ENCODE data around the gene DYSF.

Gene DYSF

DNA sequence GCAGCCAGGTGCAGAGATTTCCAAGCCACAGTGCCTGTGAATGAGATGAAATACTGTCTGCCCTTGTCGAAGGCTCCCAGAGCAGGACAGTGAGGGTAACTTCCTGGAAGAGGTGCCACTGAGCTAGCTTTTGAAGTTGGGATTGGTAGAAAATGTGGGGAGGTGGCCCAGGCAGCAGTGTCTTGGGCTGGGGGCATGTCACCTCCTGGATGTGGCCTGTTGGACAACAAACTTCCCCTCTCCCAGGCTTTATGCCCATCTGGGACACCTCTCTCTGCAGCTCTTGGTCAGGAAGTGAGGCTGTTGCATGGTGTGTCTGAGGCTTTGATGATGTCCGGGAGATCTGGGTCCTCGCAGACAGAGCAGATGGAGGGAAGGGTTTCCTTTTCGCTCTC lies 151.4 kb downstream of the DYSF start:
- no peak overlapping the region for H3K4me3 Mint-ChIP-seq
- no peaks in the 10 kb centered on the region for H3K9me3 Mint-ChIP-seq
- H3K4me1 Mint-ChIP-seq: peaks cover 5% of the 10 kb centered on the region
- H3K27ac Mint-ChIP-seq: no peak overlapping the region
- no peaks in the 10 kb centered on the region for H3K36me3 Mint-ChIP-seq
- no peak for ATAC-seq
- peaks cover 59% of the 10 kb centered on the region for H3K27me3 Mint-ChIP-seq

DNA sequence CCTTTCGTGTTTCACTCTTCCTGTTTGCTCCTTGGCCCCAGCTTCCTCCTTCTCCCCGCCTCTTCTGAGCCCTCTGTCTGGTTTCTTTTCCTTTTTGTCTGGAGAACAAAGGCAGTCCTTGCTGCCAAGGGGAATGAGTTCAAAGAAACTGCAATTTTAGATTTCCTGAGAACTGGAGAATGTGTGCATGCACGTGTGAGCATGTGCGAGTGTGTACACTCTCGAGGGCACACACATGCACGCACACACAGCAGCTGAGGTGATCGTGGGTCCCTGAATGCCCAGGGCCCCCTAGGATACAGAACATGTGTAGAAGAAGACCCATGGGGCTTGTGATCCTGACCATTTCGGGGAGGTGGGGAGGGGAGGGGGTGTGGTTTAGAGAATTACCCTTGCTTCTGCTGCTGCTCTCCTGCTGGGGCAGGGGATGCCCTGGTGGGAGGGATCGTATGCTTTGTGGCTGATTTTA lies 151.8 kb downstream of the DYSF start:
- H3K4me3 Mint-ChIP-seq: no peak overlapping the region
- ATAC-seq: no peak
- H3K4me1 Mint-ChIP-seq: peaks cover 5% of the 10 kb centered on the region
- no peaks in the 10 kb centered on the region for H3K36me3 Mint-ChIP-seq
- H3K27ac Mint-ChIP-seq: no peak overlapping the region
- H3K9me3 Mint-ChIP-seq: no peaks in the 10 kb centered on the region
- H3K27me3 Mint-ChIP-seq: peaks cover 55% of the 10 kb centered on the region

GRCh38 chr2:71605781-71606241 lies 152.4 kb downstream of the DYSF start:
- H3K27me3 Mint-ChIP-seq: peaks cover 52% of the 10 kb centered on the region
- no peak overlapping the region for H3K27ac Mint-ChIP-seq
- no peaks in the 10 kb centered on the region for H3K36me3 Mint-ChIP-seq
- H3K9me3 Mint-ChIP-seq: no peaks in the 10 kb centered on the region
- H3K4me1 Mint-ChIP-seq: peaks cover 5% of the 10 kb centered on the region
- no peak for ATAC-seq
- H3K4me3 Mint-ChIP-seq: no peak overlapping the region

GRCh38 chr2:71606244-71606643 lies 152.9 kb downstream of the DYSF start:
- Mint-ChIP-seq H3K4me3 (no peak overlapping the region), H3K27ac (no peak overlapping the region), H3K9me3 (no peaks in the 10 kb centered on the region), H3K27me3 (peaks cover 48% of the 10 kb centered on the region), H3K36me3 (no peaks in the 10 kb centered on the region), H3K4me1 (peaks cover 5% of the 10 kb centered on the region)
- ATAC-seq: no peak

DNA sequence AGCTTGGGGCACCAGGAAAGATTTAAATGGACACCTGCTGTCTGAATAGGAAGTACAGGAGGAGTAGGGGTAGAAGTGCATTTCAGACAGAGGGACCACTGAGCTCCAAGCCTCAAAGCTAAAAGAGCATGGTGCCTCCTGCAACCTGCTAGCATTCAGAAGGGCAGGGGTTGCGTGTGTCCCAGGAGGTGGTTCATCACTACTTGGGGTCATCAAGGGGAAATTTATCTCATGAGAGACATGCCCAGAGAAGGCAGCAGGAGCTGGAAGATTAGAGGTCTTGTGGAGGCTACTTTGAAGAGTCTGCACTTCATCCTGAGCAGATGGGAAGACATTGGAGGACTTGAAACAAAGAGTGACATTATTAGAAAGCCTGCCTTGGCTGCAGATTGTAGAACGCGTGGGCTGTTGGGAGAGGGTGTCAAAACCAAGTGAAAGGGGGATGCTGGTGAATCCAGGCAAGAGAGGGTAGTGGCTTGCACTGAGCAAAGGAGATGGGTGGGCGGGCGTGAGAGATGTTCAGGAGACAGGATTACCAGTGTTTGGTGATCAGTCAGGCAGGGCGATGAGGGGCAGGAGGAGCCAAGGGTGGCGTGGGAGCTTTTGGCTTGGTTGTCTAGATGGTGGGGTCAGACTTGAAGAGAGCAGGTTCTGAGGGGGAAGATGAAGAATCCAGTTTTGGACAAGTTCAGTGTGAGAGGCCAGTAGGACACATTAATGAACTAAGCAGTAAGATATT lies 154.0 kb downstream of the DYSF start:
- Mint-ChIP-seq H3K36me3 (no peaks in the 10 kb centered on the region), H3K4me1 (peaks cover 5% of the 10 kb centered on the region), H3K27ac (no peak overlapping the region), H3K27me3 (peaks cover 37% of the 10 kb centered on the region), H3K9me3 (no peaks in the 10 kb centered on the region), H3K4me3 (no peak overlapping the region)
- no peak for ATAC-seq

GRCh38 chr2:71608034-71608433 lies 154.7 kb downstream of the DYSF start:
- no peaks in the 10 kb centered on the region for H3K36me3 Mint-ChIP-seq
- peaks cover 36% of the 10 kb centered on the region for H3K27me3 Mint-ChIP-seq
- H3K4me1 Mint-ChIP-seq: peaks cover 5% of the 10 kb centered on the region
- no peak for ATAC-seq
- H3K4me3 Mint-ChIP-seq: no peak overlapping the region
- no peaks in the 10 kb centered on the region for H3K9me3 Mint-ChIP-seq
- no peak overlapping the region for H3K27ac Mint-ChIP-seq

- Mint-ChIP-seq H3K27ac (no peak overlapping the region), H3K36me3 (no peaks in the 10 kb centered on the region), H3K4me3 (no peak overlapping the region), H3K4me1 (peaks cover 5% of the 10 kb centered on the region), H3K9me3 (no peaks in the 10 kb centered on the region), H3K27me3 (peaks cover 36% of the 10 kb centered on the region)
- no peak for ATAC-seq
Measured at GRCh38 chr2:71608441-71608840, 155.1 kb downstream of the DYSF start.

- Mint-ChIP-seq H3K27ac (no peak overlapping the region), H3K9me3 (no peaks in the 10 kb centered on the region), H3K36me3 (no peaks in the 10 kb centered on the region), H3K27me3 (peaks cover 35% of the 10 kb centered on the region), H3K4me1 (peaks cover 5% of the 10 kb centered on the region), H3K4me3 (no peak overlapping the region)
- no peak for ATAC-seq
Measured at GRCh38 chr2:71609029-71609428, 155.7 kb downstream of the DYSF start.

DNA sequence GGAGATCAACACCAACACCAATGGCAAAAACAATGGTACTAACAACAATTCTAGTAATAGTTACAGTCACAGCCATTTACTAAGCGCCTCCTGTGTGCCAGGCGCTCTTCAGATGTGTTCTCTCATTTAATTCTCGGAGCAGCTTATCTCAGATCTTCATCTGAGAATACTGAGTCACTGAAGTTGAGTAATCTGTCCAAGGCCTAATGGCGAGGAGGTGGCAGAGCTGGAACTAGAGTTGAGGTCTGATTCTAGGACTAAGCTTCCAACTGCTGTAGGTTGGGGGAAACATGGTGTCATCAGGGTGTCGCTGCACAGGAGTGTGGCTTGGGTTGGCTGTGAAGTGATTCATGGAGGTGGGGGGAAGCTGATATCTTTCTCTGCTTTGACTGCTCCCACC lies 156.1 kb downstream of the DYSF start:
- no peak overlapping the region for H3K4me3 Mint-ChIP-seq
- peaks cover 32% of the 10 kb centered on the region for H3K27me3 Mint-ChIP-seq
- H3K36me3 Mint-ChIP-seq: no peaks in the 10 kb centered on the region
- no peak for ATAC-seq
- H3K27ac Mint-ChIP-seq: no peak overlapping the region
- H3K9me3 Mint-ChIP-seq: no peaks in the 10 kb centered on the region
- H3K4me1 Mint-ChIP-seq: peaks cover 5% of the 10 kb centered on the region

GRCh38 chr2:71609958-71610357 lies 156.6 kb downstream of the DYSF start:
- ATAC-seq: no peak
- no peak overlapping the region for H3K27ac Mint-ChIP-seq
- H3K4me3 Mint-ChIP-seq: no peak overlapping the region
- H3K4me1 Mint-ChIP-seq: peaks cover 4% of the 10 kb centered on the region
- no peaks in the 10 kb centered on the region for H3K9me3 Mint-ChIP-seq
- H3K36me3 Mint-ChIP-seq: no peaks in the 10 kb centered on the region
- peaks cover 27% of the 10 kb centered on the region for H3K27me3 Mint-ChIP-seq

DNA sequence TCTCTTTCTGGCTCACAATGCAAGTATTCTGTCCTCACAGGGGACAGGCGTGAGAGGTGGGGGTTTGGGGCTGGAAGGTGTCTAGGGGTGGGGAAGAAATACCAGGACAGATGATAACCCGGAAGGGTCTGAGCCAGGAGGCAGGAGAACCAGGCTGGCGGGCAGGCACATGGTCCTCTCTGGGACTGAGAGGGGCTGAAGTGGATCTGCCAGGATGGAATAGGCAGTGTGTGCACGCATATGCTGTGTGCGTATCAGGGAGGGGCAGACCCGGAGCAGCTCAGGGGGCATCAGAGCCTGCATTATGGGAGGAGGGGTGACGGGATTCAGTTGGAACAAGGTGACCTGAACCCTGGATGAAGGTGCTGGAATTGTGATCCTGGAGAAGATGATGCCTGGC lies 157.3 kb downstream of the DYSF start:
- no peaks in the 10 kb centered on the region for H3K36me3 Mint-ChIP-seq
- no peak overlapping the region for H3K4me3 Mint-ChIP-seq
- peaks cover 21% of the 10 kb centered on the region for H3K27me3 Mint-ChIP-seq
- no peaks in the 10 kb centered on the region for H3K9me3 Mint-ChIP-seq
- no peaks in the 10 kb centered on the region for H3K4me1 Mint-ChIP-seq
- no peak overlapping the region for H3K27ac Mint-ChIP-seq
- ATAC-seq: no peak

DNA sequence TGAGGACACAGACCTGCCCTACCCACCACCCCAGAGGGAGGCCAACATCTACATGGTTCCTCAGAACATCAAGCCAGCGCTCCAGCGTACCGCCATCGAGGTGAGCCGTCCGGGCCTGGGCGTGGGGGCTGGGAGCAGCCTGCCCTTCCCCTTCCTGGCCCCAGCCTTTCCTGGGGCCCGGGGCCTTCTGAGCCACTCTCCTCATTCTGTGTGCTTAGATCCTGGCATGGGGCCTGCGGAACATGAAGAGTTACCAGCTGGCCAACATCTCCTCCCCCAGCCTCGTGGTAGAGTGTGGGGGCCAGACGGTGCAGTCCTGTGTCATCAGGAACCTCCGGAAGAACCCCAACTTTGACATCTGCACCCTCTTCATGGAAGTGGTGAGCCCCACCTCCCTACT lies 157.9 kb downstream of the DYSF start:
- H3K36me3 Mint-ChIP-seq: no peaks in the 10 kb centered on the region
- no peaks in the 10 kb centered on the region for H3K4me1 Mint-ChIP-seq
- peaks cover 21% of the 10 kb centered on the region for H3K27me3 Mint-ChIP-seq
- H3K27ac Mint-ChIP-seq: no peak overlapping the region
- ATAC-seq: no peak
- H3K9me3 Mint-ChIP-seq: no peaks in the 10 kb centered on the region
- H3K4me3 Mint-ChIP-seq: no peak overlapping the region

DNA sequence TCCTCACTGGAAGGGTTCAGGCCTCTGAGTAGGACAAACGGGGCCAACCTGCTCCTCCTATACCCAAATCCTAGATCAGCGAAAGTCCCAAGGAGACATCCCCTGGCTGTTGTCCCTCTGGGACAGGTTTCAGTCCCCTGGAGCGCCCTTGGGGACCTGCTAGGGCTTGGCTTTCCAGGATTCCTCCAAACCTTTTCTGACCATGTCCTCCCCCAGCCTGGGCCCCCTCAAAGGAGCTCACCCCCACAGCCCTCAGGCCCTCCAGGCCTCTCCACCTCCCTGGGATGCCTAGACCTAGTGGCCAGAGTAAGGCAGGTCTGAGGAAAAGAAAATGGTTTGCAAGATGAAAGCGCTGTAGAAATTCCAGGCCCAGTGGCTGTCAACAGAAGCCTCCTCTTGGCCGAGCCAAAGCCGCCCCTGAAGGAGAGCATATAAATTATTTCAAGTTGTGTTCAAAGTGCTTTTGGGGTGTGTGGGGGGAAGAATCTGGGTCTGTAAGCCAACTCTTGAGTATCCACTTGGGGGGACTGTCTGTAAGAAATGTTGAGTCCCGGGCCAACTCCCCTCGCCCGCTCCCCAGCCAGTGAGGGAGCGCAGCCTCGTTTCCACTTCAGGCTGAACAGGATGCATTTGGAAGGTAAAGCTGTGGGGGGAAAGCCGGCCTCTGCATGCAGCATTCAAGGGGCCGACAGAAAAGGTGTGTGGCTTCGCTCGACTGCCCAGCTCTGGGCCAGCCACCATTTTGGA lies 158.6 kb downstream of the DYSF start:
- Mint-ChIP-seq H3K27me3 (peaks cover 21% of the 10 kb centered on the region), H3K4me3 (no peak overlapping the region), H3K9me3 (no peaks in the 10 kb centered on the region), H3K4me1 (no peaks in the 10 kb centered on the region), H3K27ac (no peak overlapping the region), H3K36me3 (no peaks in the 10 kb centered on the region)
- no peak for ATAC-seq

- no peaks in the 10 kb centered on the region for H3K36me3 Mint-ChIP-seq
Measured at GRCh38 chr2:71612581-71613402, 159.4 kb downstream of the DYSF start.

GRCh38 chr2:71613403-71613952 lies 160.1 kb downstream of the DYSF start:
- no peaks in the 10 kb centered on the region for H3K4me1 Mint-ChIP-seq
- H3K9me3 Mint-ChIP-seq: no peaks in the 10 kb centered on the region
- H3K36me3 Mint-ChIP-seq: no peaks in the 10 kb centered on the region
- H3K27me3 Mint-ChIP-seq: peaks cover 11% of the 10 kb centered on the region
- no peak overlapping the region for H3K4me3 Mint-ChIP-seq
- no peak overlapping the region for H3K27ac Mint-ChIP-seq
- no peak for ATAC-seq

More at GRCh38 chr2:71612581-71613402, 159.4 kb downstream of the DYSF start:
- Mint-ChIP-seq H3K27ac (no peak overlapping the region), H3K4me1 (no peaks in the 10 kb centered on the region), H3K9me3 (no peaks in the 10 kb centered on the region), H3K27me3 (peaks cover 18% of the 10 kb centered on the region), H3K4me3 (no peak overlapping the region)
- ATAC-seq: no peak

Data from stimulated activated memory B cell treated with anti-CD40 and anti-IgM and Interleukin-4, amounts not matched to agents 10 μg/mL and 1 μg/mL and 100 μg/mL, for 72 hours (primary cell).